ENCODE measurements around the gene DYSF. TPM values are rescaled to one million over a fixed set of nuclear protein-coding genes. Genes with fewer than 3 reads are reported as not detected.

The DYSF gene
- total and polyA plus RNA-seq, 2 donors (not counting 3 experiments of a cell fraction or from before 2014, with no cell fraction given) = 50.9 to 152 TPM

DNA sequence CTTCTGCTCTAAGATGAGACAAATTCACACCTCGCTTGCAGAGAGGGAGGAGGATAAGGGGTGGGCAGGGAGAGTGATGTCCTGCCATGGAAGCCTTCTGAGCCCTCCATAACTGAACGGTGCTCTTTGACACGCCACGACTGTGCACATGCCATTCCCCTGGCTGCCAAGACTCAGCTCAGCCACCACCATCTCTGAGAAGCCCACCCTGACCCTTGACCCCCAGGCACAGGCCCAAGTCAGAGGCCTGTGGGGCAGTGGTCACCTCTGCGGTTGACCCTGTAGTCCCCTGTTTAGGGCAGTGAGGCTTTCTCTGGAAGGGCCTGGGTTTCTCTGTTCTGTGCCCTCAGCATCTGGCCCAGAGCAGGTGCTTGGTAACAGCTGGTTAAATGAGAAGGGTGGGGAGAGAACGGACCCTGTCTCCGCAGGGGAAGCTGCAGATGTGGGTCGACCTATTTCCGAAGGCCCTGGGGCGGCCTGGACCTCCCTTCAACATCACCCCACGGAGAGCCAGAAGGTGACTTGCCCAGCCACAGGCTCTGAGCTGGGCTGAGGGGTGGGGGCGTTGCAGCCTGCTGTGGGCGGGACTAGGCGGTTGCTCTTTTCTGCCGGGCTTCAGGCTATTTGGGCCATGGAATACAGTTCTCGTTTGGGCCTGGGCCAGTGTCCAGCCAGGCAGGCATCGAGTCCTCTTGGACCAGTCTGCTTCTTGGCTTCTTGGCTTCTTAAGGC lies 215.1 kb downstream of the DYSF start:
- Histone ChIP-seq H3K4me1 (ENCODE audit: control insufficient read depth, extremely low read depth, insufficient read depth, low read length) (no peaks in the 10 kb centered on the region), H3K9me3 (replicated peaks; ENCODE audit: control insufficient read depth, insufficient read depth, low read length) (no peaks in the 10 kb centered on the region), H4K20me1 (replicated peaks; ENCODE audit: control insufficient read depth, extremely low read depth, insufficient read depth, low read length) (no peaks in the 10 kb centered on the region), H3K79me2 (ENCODE audit: control insufficient read depth, insufficient read depth, low read length) (no peaks in the 10 kb centered on the region), H3K9ac (replicated peaks; ENCODE audit: extremely low read depth, insufficient read depth, low read length) (no peak overlapping the region), H3K4me3 (replicated peaks in 1 of 3; ENCODE audit: insufficient read depth in 1 of 3, low read depth in 1 of 3, low read length in 3 of 3) (no peak overlapping the region), H3K27ac (ENCODE audit: insufficient read depth, low read depth, low read length) (no peak overlapping the region), H3K27me3 (ENCODE audit: control insufficient read depth in 2 of 2, insufficient read depth in 2 of 2, low read length in 2 of 2) (no peaks in the 10 kb centered on the region), H3K36me3 (ENCODE audit: control insufficient read depth in 2 of 2, extremely low read depth in 1 of 2, insufficient read depth in 2 of 2, low read length in 2 of 2) (peaks cover 2 to 39% of the 10 kb centered on the region in 2 experiments), H2AFZ (ENCODE audit: low read depth, low read length) (no peak overlapping the region), H3K9me1 (replicated peaks; ENCODE audit: control insufficient read depth, extremely low read depth, insufficient read depth, low read length) (no peaks in the 10 kb centered on the region), H3K4me2 (ENCODE audit: insufficient read depth, low read length) (no peak overlapping the region)
- TF ChIP-seq POLR2A (IDR thresholded peaks at IDR 0.05; ENCODE audit: low read depth, low read length) = no peak
- TF ChIP-seq, protein P1, sequence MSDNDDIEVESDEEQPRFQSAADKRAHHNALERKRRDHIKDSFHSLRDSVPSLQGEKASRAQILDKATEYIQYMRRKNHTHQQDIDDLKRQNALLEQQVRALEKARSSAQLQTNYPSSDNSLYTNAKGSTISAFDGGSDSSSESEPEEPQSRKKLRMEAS (IDR thresholded peaks at IDR 0.05; ENCODE audit: insufficient read depth, insufficient read length) = no peak
- no peak for TF ChIP-seq GATA2 (IDR thresholded peaks at IDR 0.05; ENCODE audit: insufficient read depth, insufficient read length, low read depth, low read length)
- TF ChIP-seq POLR2AphosphoS5 (IDR thresholded peaks at IDR 0.05; ENCODE audit: insufficient read depth, low read depth, low read length) = no peak
- TF ChIP-seq, protein P2, sequence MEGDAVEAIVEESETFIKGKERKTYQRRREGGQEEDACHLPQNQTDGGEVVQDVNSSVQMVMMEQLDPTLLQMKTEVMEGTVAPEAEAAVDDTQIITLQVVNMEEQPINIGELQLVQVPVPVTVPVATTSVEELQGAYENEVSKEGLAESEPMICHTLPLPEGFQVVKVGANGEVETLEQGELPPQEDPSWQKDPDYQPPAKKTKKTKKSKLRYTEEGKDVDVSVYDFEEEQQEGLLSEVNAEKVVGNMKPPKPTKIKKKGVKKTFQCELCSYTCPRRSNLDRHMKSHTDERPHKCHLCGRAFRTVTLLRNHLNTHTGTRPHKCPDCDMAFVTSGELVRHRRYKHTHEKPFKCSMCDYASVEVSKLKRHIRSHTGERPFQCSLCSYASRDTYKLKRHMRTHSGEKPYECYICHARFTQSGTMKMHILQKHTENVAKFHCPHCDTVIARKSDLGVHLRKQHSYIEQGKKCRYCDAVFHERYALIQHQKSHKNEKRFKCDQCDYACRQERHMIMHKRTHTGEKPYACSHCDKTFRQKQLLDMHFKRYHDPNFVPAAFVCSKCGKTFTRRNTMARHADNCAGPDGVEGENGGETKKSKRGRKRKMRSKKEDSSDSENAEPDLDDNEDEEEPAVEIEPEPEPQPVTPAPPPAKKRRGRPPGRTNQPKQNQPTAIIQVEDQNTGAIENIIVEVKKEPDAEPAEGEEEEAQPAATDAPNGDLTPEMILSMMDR (IDR thresholded peaks at IDR 0.05; ENCODE audit: extremely low read depth in 1 of 2, insufficient read depth in 1 of 2, low read depth in 1 of 2, low read length in 2 of 2) = no peak
- no peak for TF ChIP-seq JUN (IDR thresholded peaks at IDR 0.05; ENCODE audit: borderline replicate concordance, insufficient read depth, insufficient read length, low read depth)
- no peak for TF ChIP-seq FOS (IDR thresholded peaks at IDR 0.05; ENCODE audit: borderline replicate concordance, insufficient read depth, low read length)
- TF ChIP-seq MYC (IDR thresholded peaks at IDR 0.05; ENCODE audit: low read depth, low read length) = no peak
- no peak for TF ChIP-seq EZH2 (IDR thresholded peaks at IDR 0.05; ENCODE audit: borderline replicate concordance, low read depth, low read length, severe bottlenecking)
- dilution Hi-C loops (cut with MboI; ENCODE audit: extremely low pct_ligation_motif_present, low sequenced_read_pairs) (no loop called here), intact Hi-C loops (cut with micrococcal nuclease) (no loop called here)
- ChIA-PET CTCF (interaction anchor here (1.8 kb wide), 1 partner anchor 130 kb away, joined by 5 read pairs; no protein-coding TSS in a partner anchor), POLR2A (no interaction called here)
- BruUV-seq (replicated peaks) = no TSS peak
- FAIRE-seq = no peak
- DNase-seq (ENCODE audit: low read depth, low spot score) = no peak

Measured in endothelial cell of umbilical vein (primary cell).